K562 (cell line): ENCODE data around the gene MGAT5. TPM values are rescaled to one million over a fixed set of nuclear protein-coding genes. Genes with fewer than 3 reads are reported as not detected.

ENCODE experiments used
- ATAC-seq: fragments of 200-7000 bp; cut with Tn5 transposase; 3 replicates; pipeline ENCODE4 v1.9.1; 2020; ENCODE audit warnings: moderate library complexity
- BruUV-seq: library from RNA; stranded (reverse); fragments of 400-500 nt; replicated peaks from 2 replicates; lab custom pipeline; 2021; lab: Mats Ljungman, UMichigan
- CTCF ChIA-PET: fragments of 300-600 bp; formaldehyde crosslinking; extraction: SDS; loops from one replicate; lab custom pipeline; 2021; ENCODE audit warnings: low intra/inter-chr PET ratio; lab: Yijun Ruan, JAX
- POLR2A ChIA-PET: fragments of 300-600, 350-650 bp; sonication (Branson Sonifier 250); formaldehyde crosslinking; extraction: SDS; loops from one replicate; lab custom pipeline; 2021; ENCODE audit warnings: antibody characterized with exemption, inconsistent platforms; lab: Yijun Ruan, JAX
- DNase-seq, 4 experiments: peaks; one replicate each; pipeline versions ENCODE4 v3.0.0 to v3.0.0-alpha.2; 2011 to 2018; ENCODE audit warnings: low spot score in 3 of 4, mixed read lengths in 3 of 4; ENCODE audit errors: extremely low read depth in 1 of 4
- FAIRE-seq: peaks from 2 replicates; lab custom pipeline; 2011; peaks lifted over from hg19 to GRCh38; lab: Jason Lieb, UNC
- H2AFZ ChIP-seq: 2 replicates; pipeline ENCODE4 v1.6.0; 2011; ENCODE audit warnings: low read depth, low read length, control low read depth, inconsistent platforms
- H3K27ac ChIP-seq: fragments of 200-600 bp; 3 replicates; pipeline ENCODE4 v1.8.0; 2011; ENCODE audit warnings: low read depth, mild to moderate bottlenecking, control low read depth, inconsistent platforms, low read length, moderate library complexity, mixed read lengths; ENCODE audit errors: extremely low read depth
- H3K27me3 ChIP-seq, 2 experiments: fragments of 300-600 bp in 1 of 2; 2 replicates in 1 of 2; 3 replicates in 1 of 2; pipeline versions ENCODE4 v1.6.0 to v1.8.0; 2011; ENCODE audit warnings: inconsistent platforms in 2 of 2, low read length in 2 of 2, mild to moderate bottlenecking in 1 of 2, mixed read lengths in 1 of 2, moderate library complexity in 1 of 2; ENCODE audit not compliant: control insufficient read depth in 2 of 2, insufficient read depth in 2 of 2
- H3K36me3 ChIP-seq: fragments of 300-600 bp; 3 replicates; pipeline ENCODE4 v1.8.0; 2011; ENCODE audit warnings: mild to moderate bottlenecking, low read length, inconsistent platforms; ENCODE audit not compliant: control insufficient read depth, insufficient read depth
- H3K4me1 ChIP-seq, 2 experiments: fragments of 200-600 bp in 1 of 2; replicated peaks in 1 of 2; 2 replicates in 1 of 2; 3 replicates in 1 of 2; pipeline versions ENCODE4 v1.5.1 to v1.8.0; 2011; ENCODE audit warnings: inconsistent platforms in 2 of 2, low read length in 2 of 2, mild to moderate bottlenecking in 1 of 2, mixed read lengths in 1 of 2, moderate library complexity in 1 of 2; ENCODE audit not compliant: control insufficient read depth in 2 of 2, insufficient read depth in 2 of 2
- H3K4me2 ChIP-seq: 2 replicates; pipeline ENCODE4 v1.6.1; 2011; ENCODE audit warnings: low read length, control low read depth, inconsistent platforms, mixed read lengths; ENCODE audit not compliant: insufficient read depth
- H3K4me3 ChIP-seq: fragments of 200-600 bp; sonication (generic), shearing (Covaris generic); 2 replicates; pipeline ENCODE4 v1.5.1; 2016; ENCODE audit warnings: control low read depth, inconsistent platforms
- H3K79me2 ChIP-seq: fragments of 200-600 bp; 3 replicates; pipeline ENCODE4 v1.8.0; 2011; ENCODE audit warnings: low read length, inconsistent platforms; ENCODE audit not compliant: control insufficient read depth, insufficient read depth
- H3K9ac ChIP-seq, 2 experiments: 2 replicates each; pipeline versions ENCODE4 v1.6.0 to v1.6.1; 2011; ENCODE audit warnings: low read depth in 2 of 2, low read length in 2 of 2, control low read depth in 1 of 2, inconsistent platforms in 1 of 2, mild to moderate bottlenecking in 1 of 2, mixed read lengths in 1 of 2; ENCODE audit not compliant: insufficient read depth in 1 of 2
- H3K9me1 ChIP-seq: one replicate; pipeline ENCODE4 v1.6.0; 2011; ENCODE audit warnings: inconsistent platforms, mild to moderate bottlenecking, low read length, moderate library complexity; ENCODE audit not compliant: control insufficient read depth, insufficient read depth
- H3K9me3 ChIP-seq: replicated peaks from 2 replicates; pipeline ENCODE4 v1.5.1; 2011; ENCODE audit warnings: low read depth, low read length, inconsistent platforms; ENCODE audit not compliant: control insufficient read depth, insufficient read depth
- H4K20me1 ChIP-seq: replicated peaks from 2 replicates; pipeline ENCODE4 v1.6.1; 2011; ENCODE audit warnings: low read length, inconsistent platforms, mixed read lengths; ENCODE audit not compliant: control insufficient read depth, insufficient read depth
- DIDO1 ChIP-seq: fragments of 450-650 bp; IDR thresholded peaks from 2 replicates; pipeline ENCODE4 v1.6.1; 2016; ENCODE audit warnings: low read depth, missing biosample characterization, missing genetic modification characterization
- EGR1 ChIP-seq: fragments of 450-650 bp; conservative IDR thresholded peaks from 2 replicates; pipeline ENCODE4 v1.6.1; 2017; ENCODE audit warnings: mild to moderate bottlenecking
- KAT7 ChIP-seq: sonication (generic); formaldehyde crosslinking; IDR thresholded peaks from 2 replicates; pipeline ENCODE4 v1.8.0; 2022; ENCODE audit warnings: missing genetic modification reagents, mild to moderate bottlenecking, borderline replicate concordance
- LCOR ChIP-seq: sonication (generic); formaldehyde crosslinking; IDR thresholded peaks from 2 replicates; pipeline ENCODE4 v1.8.0; 2022; ENCODE audit warnings: mild to moderate bottlenecking, missing genetic modification reagents
- MAFF ChIP-seq: IDR thresholded peaks from 2 replicates; pipeline ENCODE4 v1.6.1; 2012; ENCODE audit warnings: low read length, improper control_type of control experiment
- MECOM ChIP-seq: fragments of 250-450 bp; sonication (Bioruptor Pico); IDR thresholded peaks from 2 replicates; pipeline ENCODE4 v1.8.0; 2022; ENCODE audit warnings: inconsistent platforms
- NFATC3 ChIP-seq: fragments of 450-650 bp; IDR thresholded peaks from 2 replicates; pipeline ENCODE4 v1.6.1; 2017; ENCODE audit warnings: mild to moderate bottlenecking
- RBM25 ChIP-seq: fragments of 200-400 bp; formaldehyde crosslinking; IDR thresholded peaks from 2 replicates; pipeline ENCODE4 v1.6.1; 2018; ENCODE audit warnings: low read length, low read depth, moderate library complexity; ENCODE audit not compliant: severe bottlenecking
- RHOXF2B ChIP-seq: fragments of 250-450 bp; sonication (Bioruptor Pico); conservative IDR thresholded peaks from 2 replicates; pipeline ENCODE4 v1.5.1; 2021
- STAT5B ChIP-seq: fragments of 250-450 bp; sonication (Bioruptor Pico); IDR thresholded peaks from 2 replicates; pipeline ENCODE4 v1.8.0; 2021; ENCODE audit warnings: mild to moderate bottlenecking, inconsistent platforms
- ZNF174 ChIP-seq: fragments of 250-450 bp; sonication (Bioruptor Pico); IDR thresholded peaks from 2 replicates; pipeline ENCODE4 v1.4.0; 2020; ENCODE audit warnings: mild to moderate bottlenecking
- ZNF217 ChIP-seq: sonication (generic); formaldehyde crosslinking; IDR thresholded peaks from 2 replicates; pipeline ENCODE4 v1.8.0; 2022; ENCODE audit warnings: mild to moderate bottlenecking, missing genetic modification reagents
- WGBS: fragments of 100-300 bp; shearing (Covaris generic); methylation state at CpG from one replicate; pipeline ENCODE4 v1.1.6; 2016; ENCODE audit warnings: low coverage, mixed read lengths; ENCODE audit not compliant: insufficient coverage; ENCODE audit errors: missing lambda C conversion rate; 5-methylcytosine and 5-hydroxymethylcytosine counted together
- in situ Hi-C: fragments of 300-500 bp; cut with MboI; formaldehyde crosslinking; loops from 4 replicates; pipeline ENCODE4 v1.15.0; 2018; ENCODE audit warnings: inconsistent platforms, mixed read lengths
- intact Hi-C: fragments of 100-400 bp; cut with micrococcal nuclease; formaldehyde crosslinking; loops from 2 replicates; pipeline ENCODE4 v1.14.2; 2022
- polyA plus RNA-seq, 8 experiments: library from polyadenylated mRNA; depleted of rRNA in 4 of 8; stranded (reverse) in 5 of 8; unstranded in 3 of 8; fragments of >200 nt; fragmentation: Nextera tagmentation in 2 of 8; fragmentation: Illumina TruSeq in 1 of 8; extraction: Ambion mirVana in 2 of 8; extraction: Trizol in 1 of 8; gene quantifications; 2 replicates each; pipeline versions ENCODE4 v1.2.1 to v1.2.3, GENCODE V29; 2011 to 2014; ENCODE audit warnings: inconsistent platforms in 1 of 8, missing spikeins in 1 of 8
- total RNA-seq, 7 experiments: library from RNA; depleted of rRNA in 6 of 7; stranded (reverse); fragments of >200 nt in 6 of 7; fragmentation: Illumina TruSeq in 2 of 7; extraction: Trizol in 2 of 7; gene quantifications; 2 replicates each; pipeline versions ENCODE4 v1.2.1 to v1.2.3, GENCODE V29; 2011 to 2021; ENCODE audit warnings: low replicate concordance in 1 of 7
- TF ChIP-seq, protein P1 (sequence below): sonication (generic); formaldehyde crosslinking; IDR thresholded peaks from 2 replicates; pipeline ENCODE4 v1.8.1; 2023; ENCODE audit warnings: mild to moderate bottlenecking, missing genetic modification reagents, moderate library complexity
- TF ChIP-seq, protein P2 (sequence below): fragments of 450-650 bp; formaldehyde crosslinking; IDR thresholded peaks from 2 replicates; pipeline ENCODE4 v1.4.0; 2020; ENCODE audit warnings: mild to moderate bottlenecking, moderate library complexity
- TF ChIP-seq, protein P3 (sequence below): fragments of 450-650 bp; formaldehyde crosslinking; IDR thresholded peaks from 2 replicates; pipeline ENCODE4 v1.4.0; 2020; ENCODE audit warnings: mild to moderate bottlenecking, moderate library complexity
- TF ChIP-seq, protein P4 (sequence below): fragments of 450-650 bp; formaldehyde crosslinking; IDR thresholded peaks from 2 replicates; pipeline ENCODE4 v1.4.0; 2022; ENCODE audit warnings: missing genetic modification characterization

Gene MGAT5
- total and polyA plus RNA-seq, 9 of the 15 experiments (the other 6 are each of a cell fraction or from before 2014, with no cell fraction given), result 1.6 to 18.6 (median 11.1) TPM

DNA sequence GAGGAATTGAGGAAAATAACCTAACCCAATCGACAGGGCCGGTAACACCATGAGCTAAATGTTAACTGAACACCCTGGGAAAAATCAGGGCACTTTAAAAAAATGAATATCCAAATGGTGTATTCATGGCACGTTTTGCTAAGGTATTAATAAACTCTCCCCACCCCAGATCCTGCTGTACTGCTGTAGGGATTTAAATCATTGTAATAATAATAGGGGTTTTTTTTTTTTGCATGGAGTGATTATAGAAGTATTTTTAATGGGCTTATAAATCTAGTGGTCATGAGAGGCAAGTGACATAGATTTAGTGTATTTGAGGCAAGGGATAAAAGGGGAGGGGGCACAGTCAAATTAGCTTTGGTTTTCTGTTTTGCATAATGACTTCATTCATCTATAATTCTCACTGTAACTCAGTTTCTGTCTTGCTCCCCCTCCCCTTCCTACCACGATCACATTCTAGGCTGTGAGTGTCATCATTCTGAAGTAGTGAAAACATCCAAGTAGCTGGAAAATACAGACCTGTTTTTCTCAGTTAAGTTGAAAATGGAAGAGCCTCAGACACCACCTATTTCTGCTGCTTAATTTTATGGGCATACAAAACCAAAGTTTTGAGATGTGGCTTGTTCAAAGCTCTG, 18.2 kb upstream of the MGAT5 start:
- ATAC-seq, result no peak
- CTCF ChIA-PET, result no interaction called here
- Histone ChIP-seq H3K79me2 (no peaks in the 10 kb centered on the region), H4K20me1 (no peaks in the 10 kb centered on the region), H2AFZ (no peak overlapping the region), H3K4me1 (peaks cover 0 to 8% of the 10 kb centered on the region in 2 experiments; a peak in 1 of 5 replicates), H3K27me3 (no peaks in the 10 kb centered on the region), H3K9me1 (no peaks in the 10 kb centered on the region), H3K36me3 (no peaks in the 10 kb centered on the region), H3K4me3 (no peak overlapping the region), H3K9ac (no peak overlapping the region)
- no TSS peak for BruUV-seq
- TF ChIP-seq, protein P1, sequence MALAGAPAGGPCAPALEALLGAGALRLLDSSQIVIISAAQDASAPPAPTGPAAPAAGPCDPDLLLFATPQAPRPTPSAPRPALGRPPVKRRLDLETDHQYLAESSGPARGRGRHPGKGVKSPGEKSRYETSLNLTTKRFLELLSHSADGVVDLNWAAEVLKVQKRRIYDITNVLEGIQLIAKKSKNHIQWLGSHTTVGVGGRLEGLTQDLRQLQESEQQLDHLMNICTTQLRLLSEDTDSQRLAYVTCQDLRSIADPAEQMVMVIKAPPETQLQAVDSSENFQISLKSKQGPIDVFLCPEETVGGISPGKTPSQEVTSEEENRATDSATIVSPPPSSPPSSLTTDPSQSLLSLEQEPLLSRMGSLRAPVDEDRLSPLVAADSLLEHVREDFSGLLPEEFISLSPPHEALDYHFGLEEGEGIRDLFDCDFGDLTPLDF, result no peak
- no peak for TF ChIP-seq DIDO1
- TF ChIP-seq, protein P2, sequence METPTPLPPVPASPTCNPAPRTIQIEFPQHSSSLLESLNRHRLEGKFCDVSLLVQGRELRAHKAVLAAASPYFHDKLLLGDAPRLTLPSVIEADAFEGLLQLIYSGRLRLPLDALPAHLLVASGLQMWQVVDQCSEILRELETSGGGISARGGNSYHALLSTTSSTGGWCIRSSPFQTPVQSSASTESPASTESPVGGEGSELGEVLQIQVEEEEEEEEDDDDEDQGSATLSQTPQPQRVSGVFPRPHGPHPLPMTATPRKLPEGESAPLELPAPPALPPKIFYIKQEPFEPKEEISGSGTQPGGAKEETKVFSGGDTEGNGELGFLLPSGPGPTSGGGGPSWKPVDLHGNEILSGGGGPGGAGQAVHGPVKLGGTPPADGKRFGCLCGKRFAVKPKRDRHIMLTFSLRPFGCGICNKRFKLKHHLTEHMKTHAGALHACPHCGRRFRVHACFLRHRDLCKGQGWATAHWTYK (CRISPR knock-in tag), result no peak
- no peak for TF ChIP-seq MAFF
- no peak for TF ChIP-seq MECOM
- no peak for TF ChIP-seq EGR1
- no peak for TF ChIP-seq LCOR
- no peak for TF ChIP-seq KAT7 (CRISPR knock-in tag)
- TF ChIP-seq, protein P3, sequence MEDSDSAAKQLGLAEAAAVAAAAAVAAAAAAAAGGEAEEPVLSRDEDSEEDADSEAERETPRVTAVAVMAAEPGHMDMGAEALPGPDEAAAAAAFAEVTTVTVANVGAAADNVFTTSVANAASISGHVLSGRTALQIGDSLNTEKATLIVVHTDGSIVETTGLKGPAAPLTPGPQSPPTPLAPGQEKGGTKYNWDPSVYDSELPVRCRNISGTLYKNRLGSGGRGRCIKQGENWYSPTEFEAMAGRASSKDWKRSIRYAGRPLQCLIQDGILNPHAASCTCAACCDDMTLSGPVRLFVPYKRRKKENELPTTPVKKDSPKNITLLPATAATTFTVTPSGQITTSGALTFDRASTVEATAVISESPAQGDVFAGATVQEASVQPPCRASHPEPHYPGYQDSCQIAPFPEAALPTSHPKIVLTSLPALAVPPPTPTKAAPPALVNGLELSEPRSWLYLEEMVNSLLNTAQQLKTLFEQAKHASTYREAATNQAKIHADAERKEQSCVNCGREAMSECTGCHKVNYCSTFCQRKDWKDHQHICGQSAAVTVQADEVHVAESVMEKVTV (CRISPR knock-in tag), result no peak
- TF ChIP-seq, protein P4, sequence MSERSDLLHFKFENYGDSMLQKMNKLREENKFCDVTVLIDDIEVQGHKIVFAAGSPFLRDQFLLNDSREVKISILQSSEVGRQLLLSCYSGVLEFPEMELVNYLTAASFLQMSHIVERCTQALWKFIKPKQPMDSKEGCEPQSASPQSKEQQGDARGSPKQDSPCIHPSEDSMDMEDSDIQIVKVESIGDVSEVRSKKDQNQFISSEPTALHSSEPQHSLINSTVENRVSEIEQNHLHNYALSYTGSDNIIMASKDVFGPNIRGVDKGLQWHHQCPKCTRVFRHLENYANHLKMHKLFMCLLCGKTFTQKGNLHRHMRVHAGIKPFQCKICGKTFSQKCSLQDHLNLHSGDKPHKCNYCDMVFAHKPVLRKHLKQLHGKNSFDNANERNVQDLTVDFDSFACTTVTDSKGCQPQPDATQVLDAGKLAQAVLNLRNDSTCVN (CRISPR knock-in tag), result no peak
- no peak for TF ChIP-seq STAT5B (CRISPR knock-in tag)
- TF ChIP-seq RHOXF2B, result no peak
- no peak for TF ChIP-seq ZNF217 (CRISPR knock-in tag)
- no peak for TF ChIP-seq ZNF174 (CRISPR knock-in tag)
- no peak for TF ChIP-seq RBM25
- no peak for TF ChIP-seq NFATC3
- TF ChIP-seq, all 486 proteins: peak for 0
- Histone ChIP-seq H3K4me2 (no peak overlapping the region), H3K9me3 (no peaks in the 10 kb centered on the region), H3K27ac (no peak overlapping the region)
- 15% methylated on average over 4 of the region's 4 CpGs for WGBS
- in situ Hi-C loops, result no loop called here
- no peak for FAIRE-seq
- POLR2A ChIA-PET, result interaction anchor here (0.8 kb wide), 1 partner anchor 111 kb away, joined by 3 read pairs; no protein-coding TSS in a partner anchor
- intact Hi-C loops, result no loop called here
- no peak for DNase-seq
